GM18519 (cell line): ENCODE results near the gene LRBA.
"Not testable (repeated sequence)": the region's sequence is repeated elsewhere in the genome, so short reads cannot be mapped to it uniquely, and the experiment has no call there.

Experiments used
- ATAC-seq: cut with Tn5 transposase; IDR thresholded peaks from one replicate; pipeline ENCODE4 v1.9.1; 2021; ENCODE audit warnings: mild to moderate bottlenecking, moderate library complexity; ENCODE audit not compliant: unreplicated experiment, low FRiP score

The LRBA gene

GRCh38 chr4:150391052-150391451 is 624.0 kb downstream of the LRBA start:
- ATAC-seq: no peak

DNA sequence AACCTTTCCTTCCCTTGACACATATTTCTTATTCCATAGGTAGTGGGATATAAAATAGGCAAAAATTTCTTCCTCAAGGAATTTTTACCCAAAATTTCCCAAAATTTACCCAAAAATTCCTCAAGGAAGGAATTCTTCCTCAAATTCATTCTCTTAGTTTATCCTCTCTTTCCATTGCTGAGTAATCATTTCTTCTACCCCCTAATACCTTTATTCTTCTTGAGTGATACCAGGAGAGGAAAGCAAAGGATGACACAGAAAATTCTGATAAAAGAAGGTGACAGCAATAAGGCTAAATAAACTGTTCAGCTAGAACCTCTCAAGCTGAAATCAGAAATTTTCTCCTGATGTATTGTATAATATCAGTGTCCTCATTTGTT is 624.6 kb downstream of the LRBA start:
- ATAC-seq: no peak

GRCh38 chr4:150389896-150390530 is 625.1 kb downstream of the LRBA start:
- ATAC-seq: no peak

- no peak for ATAC-seq
Observed at GRCh38 chr4:150387981-150388380, 627.1 kb downstream of the LRBA start.

GRCh38 chr4:150386415-150386814 is 628.7 kb downstream of the LRBA start:
- not testable (repeated sequence) for ATAC-seq

DNA sequence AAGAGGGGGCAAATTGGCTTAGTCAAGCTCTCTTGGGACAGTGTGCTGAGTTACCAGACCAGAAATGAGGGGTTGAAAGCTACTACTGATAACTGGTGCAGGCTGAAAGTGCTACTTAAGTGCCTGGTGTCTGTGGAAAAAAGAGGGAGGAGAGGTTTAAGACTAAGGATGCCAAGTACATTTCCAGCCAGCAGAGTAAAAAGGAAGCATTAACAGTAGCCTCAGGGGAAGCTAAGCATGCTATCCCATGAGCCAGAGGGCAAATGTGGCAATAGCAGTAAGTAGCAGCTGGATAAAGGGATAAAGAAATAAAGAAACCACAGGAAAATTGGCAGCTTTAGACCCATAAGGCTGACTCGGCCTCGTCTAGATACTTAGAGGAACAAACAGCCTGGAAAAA is 629.5 kb downstream of the LRBA start:
- ATAC-seq: no peak

DNA sequence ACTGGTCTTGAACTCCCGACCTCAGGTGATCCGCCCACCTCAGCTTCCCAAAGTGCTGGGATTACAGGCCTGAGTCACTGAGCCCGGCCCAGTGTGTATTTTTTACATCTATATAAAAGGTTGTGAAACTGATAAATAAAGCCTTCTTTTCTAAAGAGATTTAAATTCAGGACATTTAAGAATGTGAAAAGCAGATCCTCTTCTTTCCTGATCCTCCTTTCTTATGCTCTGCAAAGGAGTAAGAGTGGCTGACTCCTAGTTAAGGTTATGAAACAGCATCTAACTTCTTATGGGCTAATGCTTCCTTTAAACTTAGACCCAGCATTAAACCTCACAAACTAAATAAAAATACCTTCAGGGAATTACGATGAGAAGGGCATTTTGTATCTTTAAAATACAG is 630.8 kb downstream of the LRBA start:
- ATAC-seq: no peak

DNA sequence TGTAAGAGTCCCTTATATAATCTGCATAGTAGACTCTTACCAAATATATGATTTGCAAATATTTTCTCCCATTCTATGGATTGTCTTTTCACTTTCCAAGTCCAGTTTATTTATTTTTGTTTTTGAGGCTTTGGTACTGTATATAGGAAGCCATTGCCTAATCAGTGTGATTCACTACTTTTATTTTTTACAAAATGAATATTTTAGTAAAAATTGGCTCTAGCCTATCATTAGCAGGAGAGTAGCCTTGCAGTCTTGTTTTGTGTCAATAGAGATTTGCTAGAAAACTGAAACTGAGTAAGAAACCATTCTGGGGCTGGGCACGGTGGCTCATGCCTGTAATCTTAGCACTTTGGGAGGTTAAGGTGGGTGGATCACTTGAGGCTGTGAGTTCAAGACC is 633.1 kb downstream of the LRBA start:
- no peak for ATAC-seq

- ATAC-seq: no peak
Observed at GRCh38 chr4:150381609-150382008, 633.5 kb downstream of the LRBA start.

- no peak for ATAC-seq
Observed at GRCh38 chr4:150381036-150381435, 634.0 kb downstream of the LRBA start.

- ATAC-seq: no peak
Observed at GRCh38 chr4:150379454-150379853, 635.6 kb downstream of the LRBA start.

GRCh38 chr4:150375025-150375424 is 640.1 kb downstream of the LRBA start:
- ATAC-seq: no peak

GRCh38 chr4:150371869-150372268 is 643.2 kb downstream of the LRBA start:
- ATAC-seq: no peak

DNA sequence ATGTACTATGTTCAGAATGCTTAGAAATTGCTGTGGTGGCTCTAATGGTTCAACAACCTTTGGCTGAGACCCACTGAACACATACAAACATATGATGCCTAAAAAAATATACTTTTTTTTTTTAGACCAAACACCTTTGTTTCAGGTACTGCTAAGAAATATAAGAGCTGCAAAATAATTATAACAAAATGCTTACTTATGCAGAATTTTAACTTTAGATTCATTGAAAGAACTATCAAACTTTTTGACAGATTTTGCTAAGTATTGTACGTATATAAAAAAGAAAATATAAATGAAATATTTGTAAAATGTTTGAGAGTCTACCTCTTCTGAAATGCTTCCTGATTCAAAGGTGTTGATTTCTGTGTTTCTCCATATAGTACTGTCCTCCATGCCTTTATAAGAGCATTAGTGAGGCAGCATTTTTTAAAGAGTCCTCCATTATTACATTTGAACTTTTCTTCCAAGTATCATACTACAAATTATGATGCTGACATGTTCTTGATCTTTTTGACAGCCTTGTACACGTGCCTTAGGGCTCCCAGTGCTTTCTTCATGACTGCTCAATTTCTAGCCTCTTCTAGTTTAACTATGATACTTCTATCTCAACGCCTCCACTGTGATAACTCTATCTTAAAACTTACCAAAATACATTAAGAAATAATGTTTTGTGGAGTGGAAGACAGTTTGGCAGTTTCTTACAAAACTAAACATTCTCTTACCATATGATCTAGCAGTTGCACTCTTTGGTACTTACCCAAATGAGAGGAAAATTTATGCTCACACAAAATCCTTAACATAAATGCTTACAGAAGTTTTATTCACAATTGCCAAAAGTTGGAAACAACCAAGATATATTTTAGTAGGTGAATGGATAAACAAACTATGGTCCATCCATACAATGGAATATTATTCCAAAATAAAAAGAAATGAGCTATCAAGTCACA is 645.4 kb downstream of the LRBA start:
- ATAC-seq: no peak

DNA sequence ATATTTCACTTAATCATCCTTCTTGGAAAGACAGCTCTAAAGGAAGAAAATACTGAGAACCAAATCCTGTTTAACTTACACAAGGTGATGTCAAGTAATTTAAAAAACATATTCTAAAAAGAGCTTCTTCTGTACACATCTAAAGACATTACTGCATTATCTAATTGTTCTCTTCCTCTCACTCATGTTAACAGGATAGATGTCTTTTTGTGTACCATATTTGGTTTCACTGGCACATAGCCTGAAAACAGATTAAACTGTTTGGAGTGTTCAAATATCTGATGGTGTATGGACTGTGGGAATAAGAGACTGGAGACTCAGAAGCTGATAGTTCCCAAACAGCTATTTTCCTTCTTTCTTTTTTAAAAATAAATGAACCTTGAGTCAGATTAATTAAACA is 646.4 kb downstream of the LRBA start:
- ATAC-seq: no peak

DNA sequence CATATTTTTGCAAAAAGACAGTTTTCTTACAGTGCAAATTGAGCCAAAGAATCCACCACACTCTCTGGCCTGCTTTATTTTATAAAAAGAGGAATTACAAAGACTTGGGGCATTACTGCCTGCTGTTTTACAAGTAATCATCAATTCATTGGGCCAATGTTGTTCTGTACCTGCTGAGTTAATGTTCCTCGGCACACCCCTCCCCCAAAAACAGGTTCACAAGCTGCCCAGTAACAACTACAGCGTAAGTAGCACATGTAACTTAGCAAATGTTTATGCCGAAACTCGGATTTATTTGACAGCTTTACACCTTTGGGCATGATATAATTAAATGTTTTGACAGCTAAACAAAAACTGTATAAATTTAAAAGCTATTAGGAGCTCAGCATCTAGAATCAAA is 647.8 kb downstream of the LRBA start:
- no peak for ATAC-seq

- ATAC-seq: peak; percentile 85
Observed at GRCh38 chr4:150366487-150366999, 648.5 kb downstream of the LRBA start.

GRCh38 chr4:150363721-150364688 is 651.1 kb downstream of the LRBA start:
- ATAC-seq: peak; percentile 29

DNA sequence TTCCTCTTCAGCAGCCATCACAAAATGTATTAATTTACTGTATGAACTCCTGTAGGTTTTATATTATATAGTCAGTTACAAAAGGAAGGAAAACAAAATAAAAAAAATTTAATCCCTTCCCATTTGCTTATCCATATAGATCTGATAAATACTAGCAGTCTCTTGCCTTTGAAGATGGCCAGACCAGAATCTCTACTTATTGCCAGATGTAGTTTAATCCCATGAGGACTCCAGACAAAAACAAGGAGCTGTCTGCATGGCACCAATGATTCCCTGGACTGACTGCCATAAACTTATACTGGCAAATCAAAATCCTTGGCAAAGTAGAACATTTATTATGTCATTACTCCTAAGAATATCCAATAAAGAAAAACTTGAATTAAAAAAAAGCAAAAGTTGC is 656.4 kb downstream of the LRBA start:
- ATAC-seq: no peak

GRCh38 chr4:150357829-150358228 is 657.3 kb downstream of the LRBA start:
- no peak for ATAC-seq
